BE2C (cell line): Measurements from ENCODE around the gene ADCY1.

ENCODE experiments used
- DNase-seq: peaks from one replicate; pipeline ENCODE4 v3.0.0-alpha.2; 2020
- H3K27me3 ChIP-seq: fragments of 250-450 bp; sonication (Bioruptor Pico); 2 replicates; pipeline ENCODE4 v1.5.1; 2020; ENCODE audit warnings: mild to moderate bottlenecking
- H3K36me3 ChIP-seq: fragments of 250-450 bp; sonication (Bioruptor Pico); 2 replicates; pipeline ENCODE4 v1.5.1; 2020; ENCODE audit warnings: mild to moderate bottlenecking
- H3K4me1 ChIP-seq: fragments of 250-450 bp; sonication (Bioruptor Pico); 2 replicates; pipeline ENCODE4 v1.5.1; 2020
- H3K4me3 ChIP-seq: 2 replicates; pipeline ENCODE4 v1.5.1; 2011; ENCODE audit warnings: low read depth, low read length
- H3K9me3 ChIP-seq: fragments of 250-450 bp; sonication (Bioruptor Pico); 2 replicates; pipeline ENCODE4 v1.5.1; 2020
- TF ChIP-seq, protein P1 (sequence below): IDR thresholded peaks from 2 replicates; pipeline ENCODE4 v1.5.1; 2012; ENCODE audit warnings: mild to moderate bottlenecking, low read depth, low read length

Gene ADCY1

DNA sequence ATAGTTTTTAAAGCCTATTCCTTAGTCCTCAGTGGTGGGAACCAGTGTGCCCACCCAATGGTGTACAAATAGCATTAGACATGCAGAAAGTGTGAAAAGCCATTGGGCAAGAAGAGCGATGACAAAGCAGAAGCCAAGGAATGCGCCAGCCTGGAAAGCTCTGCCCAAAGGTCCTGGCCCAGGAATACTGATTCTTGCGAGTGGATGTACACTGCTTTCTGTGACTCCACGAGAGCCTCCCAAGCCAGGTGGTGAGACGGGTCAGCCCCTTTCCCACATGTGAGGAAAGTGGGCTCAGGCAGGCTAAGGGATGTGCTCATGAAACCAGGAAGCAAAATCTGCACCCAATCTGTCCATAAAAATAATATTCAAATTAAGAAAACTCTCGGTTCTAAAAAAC, 106.6 kb downstream of the ADCY1 start:
- Histone ChIP-seq H3K36me3 (no peaks in the 10 kb centered on the region; the same call in 1 of the 2 replicates), H3K4me1 (no peaks in the 10 kb centered on the region), H3K9me3 (no peaks in the 10 kb centered on the region), H3K27me3 (no peaks in the 10 kb centered on the region), H3K4me3 (no peak overlapping the region)
- no peak for DNase-seq
- TF ChIP-seq, protein P1, sequence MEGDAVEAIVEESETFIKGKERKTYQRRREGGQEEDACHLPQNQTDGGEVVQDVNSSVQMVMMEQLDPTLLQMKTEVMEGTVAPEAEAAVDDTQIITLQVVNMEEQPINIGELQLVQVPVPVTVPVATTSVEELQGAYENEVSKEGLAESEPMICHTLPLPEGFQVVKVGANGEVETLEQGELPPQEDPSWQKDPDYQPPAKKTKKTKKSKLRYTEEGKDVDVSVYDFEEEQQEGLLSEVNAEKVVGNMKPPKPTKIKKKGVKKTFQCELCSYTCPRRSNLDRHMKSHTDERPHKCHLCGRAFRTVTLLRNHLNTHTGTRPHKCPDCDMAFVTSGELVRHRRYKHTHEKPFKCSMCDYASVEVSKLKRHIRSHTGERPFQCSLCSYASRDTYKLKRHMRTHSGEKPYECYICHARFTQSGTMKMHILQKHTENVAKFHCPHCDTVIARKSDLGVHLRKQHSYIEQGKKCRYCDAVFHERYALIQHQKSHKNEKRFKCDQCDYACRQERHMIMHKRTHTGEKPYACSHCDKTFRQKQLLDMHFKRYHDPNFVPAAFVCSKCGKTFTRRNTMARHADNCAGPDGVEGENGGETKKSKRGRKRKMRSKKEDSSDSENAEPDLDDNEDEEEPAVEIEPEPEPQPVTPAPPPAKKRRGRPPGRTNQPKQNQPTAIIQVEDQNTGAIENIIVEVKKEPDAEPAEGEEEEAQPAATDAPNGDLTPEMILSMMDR: no peak

DNA sequence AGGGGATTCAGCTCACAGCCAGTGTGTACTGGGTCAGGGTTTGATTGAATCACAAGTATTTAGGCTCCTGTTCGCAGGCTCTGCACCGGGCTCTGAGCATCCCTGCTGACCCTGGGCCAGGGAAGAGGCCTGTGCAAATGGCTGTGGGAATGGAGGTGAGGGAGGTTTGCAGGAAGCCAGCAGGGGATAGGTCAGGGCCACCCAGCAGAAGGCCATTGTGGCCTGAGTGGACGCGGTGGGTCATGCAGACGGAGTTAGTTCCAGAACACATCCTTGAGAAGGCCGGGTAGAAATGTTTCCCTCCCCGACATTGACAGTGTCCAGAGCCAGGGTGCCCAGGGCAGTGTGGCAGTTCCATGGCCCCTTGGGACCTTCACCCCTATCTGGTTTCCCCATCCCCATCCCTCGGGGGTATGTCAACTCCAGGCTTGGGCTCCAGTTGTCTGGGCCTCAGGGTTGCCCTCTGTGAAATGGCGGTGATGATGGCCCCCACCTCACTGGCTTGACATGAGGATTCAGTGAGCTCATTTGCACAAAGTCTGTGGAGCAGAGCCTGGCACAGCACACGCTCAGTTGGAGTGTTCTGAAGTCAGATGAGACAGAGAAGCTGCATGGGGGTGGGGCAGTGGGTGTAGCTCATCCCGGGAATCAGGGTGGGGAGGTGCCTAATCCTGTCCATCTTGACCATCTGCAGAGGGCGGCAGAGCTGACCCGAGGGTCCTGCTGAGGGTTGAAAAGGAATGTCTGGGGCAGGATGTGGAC, 107.6 kb downstream of the ADCY1 start:
- TF ChIP-seq, protein P1: no peak
- no peak overlapping the region for H3K4me3 ChIP-seq
- no peaks in the 10 kb centered on the region; the same call in 1 of the 2 replicates for H3K36me3 ChIP-seq
- H3K4me1 ChIP-seq: no peaks in the 10 kb centered on the region
- H3K9me3 ChIP-seq: no peaks in the 10 kb centered on the region
- DNase-seq: no peak
- no peaks in the 10 kb centered on the region for H3K27me3 ChIP-seq

DNA sequence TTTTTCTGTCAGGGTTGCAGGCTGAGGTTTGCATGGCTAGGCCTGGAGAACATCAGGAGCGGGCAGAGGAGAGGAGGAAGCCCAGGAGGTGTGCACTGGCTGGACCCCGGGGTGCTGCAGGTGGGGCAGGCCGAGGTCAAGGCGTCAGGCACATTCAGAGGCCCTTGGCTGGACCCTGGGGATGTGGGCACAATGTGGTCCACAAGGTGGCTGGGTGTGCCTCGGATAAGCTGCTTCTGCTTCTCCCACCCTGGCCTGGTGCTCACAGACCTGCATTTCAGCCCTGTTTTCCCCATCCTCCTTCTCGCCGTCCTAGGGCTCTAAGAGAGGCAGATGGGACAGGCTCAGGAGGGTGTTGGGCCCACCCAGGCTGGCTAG, 108.2 kb downstream of the ADCY1 start:
- Histone ChIP-seq H3K27me3 (no peaks in the 10 kb centered on the region), H3K4me3 (no peak overlapping the region), H3K4me1 (no peaks in the 10 kb centered on the region), H3K36me3 (no peaks in the 10 kb centered on the region; the same call in 1 of the 2 replicates), H3K9me3 (no peaks in the 10 kb centered on the region)
- TF ChIP-seq, protein P1: no peak
- DNase-seq: no peak

DNA sequence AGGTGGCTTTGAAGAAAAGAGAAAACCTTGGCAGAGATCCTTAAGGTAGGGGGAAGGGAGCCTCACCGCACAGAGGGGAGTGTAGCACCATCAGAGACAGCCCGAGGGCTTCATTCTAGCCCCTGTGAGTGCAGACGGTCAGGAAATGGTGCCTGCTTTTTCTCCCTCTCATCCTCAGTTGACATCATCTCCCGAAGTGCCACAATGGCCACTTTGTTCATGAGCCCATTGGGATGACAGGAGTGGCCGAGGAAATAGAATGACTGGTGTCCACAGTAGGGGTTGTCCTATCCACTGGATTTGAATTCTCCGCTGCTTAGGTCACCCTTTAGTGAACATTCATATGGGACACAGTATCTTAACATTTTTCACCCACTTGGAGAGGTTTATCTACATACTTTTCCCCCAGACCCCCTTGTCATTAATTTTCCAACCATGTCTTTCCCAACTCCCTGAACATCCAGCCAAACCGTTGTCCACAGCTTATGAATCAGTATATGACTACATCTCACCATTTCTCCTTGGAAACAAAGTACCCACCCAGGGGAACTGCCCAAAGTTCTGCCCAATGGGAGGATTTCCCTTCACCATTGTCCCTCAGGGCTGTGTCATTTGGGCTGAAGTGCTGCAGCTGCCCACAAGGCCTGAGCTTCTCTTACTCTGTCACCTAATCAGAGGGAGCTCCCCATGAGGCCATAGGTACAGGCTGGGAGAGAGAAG, 108.8 kb downstream of the ADCY1 start:
- no peak for DNase-seq
- no peaks in the 10 kb centered on the region for H3K9me3 ChIP-seq
- H3K36me3 ChIP-seq: no peaks in the 10 kb centered on the region; the same call in 1 of the 2 replicates
- TF ChIP-seq, protein P1: no peak
- H3K27me3 ChIP-seq: no peaks in the 10 kb centered on the region
- H3K4me1 ChIP-seq: no peaks in the 10 kb centered on the region
- no peak overlapping the region for H3K4me3 ChIP-seq

DNA sequence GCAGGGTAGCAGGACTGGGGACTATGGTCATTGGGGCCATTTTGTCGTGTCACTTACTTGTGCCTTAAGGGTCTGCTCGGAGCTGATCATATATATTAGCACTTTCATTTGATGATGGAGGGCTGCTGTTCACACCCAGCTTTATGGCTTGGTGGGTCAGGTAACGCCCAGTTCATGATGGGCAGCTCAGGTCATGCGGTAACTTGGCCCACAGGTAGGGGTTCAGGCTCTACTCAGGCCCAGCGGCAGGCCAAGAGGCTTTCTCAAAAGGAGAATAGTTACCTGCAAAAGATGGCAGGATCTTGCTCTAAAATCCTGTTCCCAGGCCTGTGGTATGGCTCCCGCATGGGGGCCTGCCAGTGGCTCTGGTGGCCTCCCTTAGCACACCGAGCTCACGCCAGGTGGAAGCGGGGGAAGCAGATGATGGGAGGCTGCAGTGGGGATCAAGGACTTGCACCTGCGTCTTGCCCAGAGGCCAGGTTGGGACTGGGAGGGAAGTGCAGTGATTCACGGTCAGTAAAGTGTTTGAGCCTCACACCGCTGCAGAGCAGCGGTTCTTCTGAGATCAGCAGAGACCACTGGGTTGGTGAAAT, 109.5 kb downstream of the ADCY1 start:
- TF ChIP-seq, protein P1: no peak
- Histone ChIP-seq H3K36me3 (no peaks in the 10 kb centered on the region), H3K9me3 (no peaks in the 10 kb centered on the region), H3K27me3 (no peaks in the 10 kb centered on the region), H3K4me1 (no peaks in the 10 kb centered on the region), H3K4me3 (no peak overlapping the region)
- DNase-seq: no peak
